Lower leg skin (tissue), 3 donors: ENCODE measurements around the gene SLC4A5.

Experiments used
- POLR2A ChIP-seq, 2 donors: fragments of 450-650 bp; IDR thresholded peaks; one replicate each; pipeline ENCODE4 v1.6.1; 2016 to 2017; ENCODE audit warnings: antibody characterized with exemption in 2 of 2, mild to moderate bottlenecking in 1 of 2, moderate library complexity in 1 of 2
- TF ChIP-seq, protein P1 (sequence below), 3 donors: fragments of 450-650 bp; IDR thresholded peaks; one replicate each; pipeline ENCODE4 v1.5.1; 2016; ENCODE audit warnings: antibody characterized with exemption in 3 of 3, mild to moderate bottlenecking in 3 of 3, moderate library complexity in 2 of 3

DNA sequence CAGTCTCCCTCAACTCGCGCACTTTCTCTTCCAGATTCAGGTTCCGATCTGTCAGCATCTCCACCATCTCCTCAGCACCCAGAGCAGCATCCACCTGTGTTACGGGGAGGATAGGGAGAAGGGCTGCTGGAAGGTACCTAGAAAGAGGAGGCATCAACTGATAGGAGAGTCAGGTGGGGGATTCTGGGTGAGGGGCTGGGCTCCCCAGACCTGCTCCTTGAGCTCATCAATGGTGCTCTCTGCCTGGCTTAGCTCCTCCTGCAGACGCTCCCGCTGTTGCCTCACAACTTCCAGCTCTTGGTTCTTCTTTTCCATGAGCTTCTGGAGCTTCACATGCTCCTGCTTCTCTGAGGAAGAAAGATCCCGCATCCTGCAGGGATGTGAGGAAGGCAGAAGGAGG, 26.8 kb upstream of the SLC4A5 start:
- TF ChIP-seq, protein P1, sequence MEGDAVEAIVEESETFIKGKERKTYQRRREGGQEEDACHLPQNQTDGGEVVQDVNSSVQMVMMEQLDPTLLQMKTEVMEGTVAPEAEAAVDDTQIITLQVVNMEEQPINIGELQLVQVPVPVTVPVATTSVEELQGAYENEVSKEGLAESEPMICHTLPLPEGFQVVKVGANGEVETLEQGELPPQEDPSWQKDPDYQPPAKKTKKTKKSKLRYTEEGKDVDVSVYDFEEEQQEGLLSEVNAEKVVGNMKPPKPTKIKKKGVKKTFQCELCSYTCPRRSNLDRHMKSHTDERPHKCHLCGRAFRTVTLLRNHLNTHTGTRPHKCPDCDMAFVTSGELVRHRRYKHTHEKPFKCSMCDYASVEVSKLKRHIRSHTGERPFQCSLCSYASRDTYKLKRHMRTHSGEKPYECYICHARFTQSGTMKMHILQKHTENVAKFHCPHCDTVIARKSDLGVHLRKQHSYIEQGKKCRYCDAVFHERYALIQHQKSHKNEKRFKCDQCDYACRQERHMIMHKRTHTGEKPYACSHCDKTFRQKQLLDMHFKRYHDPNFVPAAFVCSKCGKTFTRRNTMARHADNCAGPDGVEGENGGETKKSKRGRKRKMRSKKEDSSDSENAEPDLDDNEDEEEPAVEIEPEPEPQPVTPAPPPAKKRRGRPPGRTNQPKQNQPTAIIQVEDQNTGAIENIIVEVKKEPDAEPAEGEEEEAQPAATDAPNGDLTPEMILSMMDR (IDR thresholded peaks at IDR 0.05): no peak
- TF ChIP-seq POLR2A (IDR thresholded peaks at IDR 0.05): no peak
